Measurements from ENCODE around the gene XRN1. TPM values are rescaled to one million over a fixed set of nuclear protein-coding genes. Genes with fewer than 3 reads are reported as not detected.
"Not testable (repeated sequence)": the region's sequence is repeated elsewhere in the genome, so short reads cannot be mapped to it uniquely, and the experiment has no call there.

Gene XRN1
- total and polyA plus RNA-seq, 10 of the 15 experiments (the other 5 are each of a cell fraction or from before 2014, with no cell fraction given): 1.7 to 38.8 (median 15.5) TPM

- ChIA-PET POLR2A (interaction anchor here (0.6 kb wide), 1 partner anchor 365 kb away, joined by 5 read pairs; no protein-coding TSS in a partner anchor), CTCF (no interaction called here), SMC1A (ENCODE audit: uncharacterized antibody, unreplicated experiment) (no interaction called here), RAD21 (ENCODE audit: unreplicated experiment) (no interaction called here)
- FAIRE-seq: no peak
- ATAC-seq: no peak
- Histone ChIP-seq H3K27ac (ENCODE audit: control insufficient read depth, insufficient read depth) (no peak overlapping the region), H3K4me3 (no peak overlapping the region), H4K20me1 (ENCODE audit: control insufficient read depth, insufficient read depth) (no peaks in the 10 kb centered on the region), H3K4me1 (ENCODE audit: control insufficient read depth, insufficient read depth, low read length) (no peaks in the 10 kb centered on the region), H2AFZ (ENCODE audit: control insufficient read depth, low read depth, low read length) (no peak overlapping the region), H3K9me3 (replicated peaks; ENCODE audit: control insufficient read depth, insufficient read depth, low read length) (no peaks in the 10 kb centered on the region), H3K79me2 (ENCODE audit: control insufficient read depth, insufficient read depth, low read length) (no peaks in the 10 kb centered on the region), H3K27me3 (replicated peaks in 1 of 2; ENCODE audit: control insufficient read depth in 2 of 2, insufficient read depth in 2 of 2, low read length in 1 of 2) (no peaks in the 10 kb centered on the region), H3K36me3 (ENCODE audit: control insufficient read depth in 2 of 2, insufficient read depth in 2 of 2, low read length in 1 of 2) (peaks cover 3 to 15% of the 10 kb centered on the region in 2 experiments; a peak in 2 of 4 replicates), H3K9ac (ENCODE audit: control insufficient read depth, insufficient read depth, low read length) (no peak overlapping the region), H3K4me2 (ENCODE audit: control insufficient read depth, insufficient read depth) (no peak overlapping the region)
- TF ChIP-seq KLF5 (IDR thresholded peaks at IDR 0.05; ENCODE audit: partially characterized antibody) (no peak), MEF2A (IDR thresholded peaks at IDR 0.05; ENCODE audit: insufficient read depth, low read depth, low read length) (no peak), MYC (IDR thresholded peaks at IDR 0.05; ENCODE audit: insufficient read depth, insufficient read length, insufficient replicate concordance, low read length, severe bottlenecking) (no peak), IKZF2 (IDR thresholded peaks at IDR 0.05) (no peak), TARDBP (IDR thresholded peaks at IDR 0.05; ENCODE audit: borderline replicate concordance) (no peak), FOXK2 (IDR thresholded peaks at IDR 0.05) (no peak), FOXM1 (IDR thresholded peaks at IDR 0.05; ENCODE audit: low read depth, low read length) (no peak)
- in situ Hi-C loops (cut with MboI): no loop called here
- intact Hi-C loops (cut with micrococcal nuclease; ENCODE audit: unreplicated experiment): no loop called here
- no peak for DNase-seq (ENCODE audit: low read depth, low spot score)
- no TSS peak for BruUV-seq (replicated peaks)
- WGBS (ENCODE audit: insufficient coverage, insufficient replicate concordance, low lambda C conversion rate, missing lambda C conversion rate): 98% methylated on average over 3 of the region's 3 CpGs
These were observed 73.2 kb downstream of the XRN1 start for GRCh38 chr3:142374687-142375086.

GRCh38 chr3:142369576-142369975 lies 78.3 kb downstream of the XRN1 start:
- H3K36me3 ChIP-seq (ENCODE audit: control insufficient read depth in 2 of 2, insufficient read depth in 2 of 2, low read length in 1 of 2): peaks cover 0 to 24% of the 10 kb centered on the region in 2 experiments; a peak in 1 of 4 replicates
- H2AFZ ChIP-seq (ENCODE audit: control insufficient read depth, low read depth, low read length); RAD21 ChIA-PET (ENCODE audit: unreplicated experiment); H3K4me1 ChIP-seq (ENCODE audit: control insufficient read depth, insufficient read depth, low read length); BruUV-seq (replicated peaks); H4K20me1 ChIP-seq (ENCODE audit: control insufficient read depth, insufficient read depth); H3K9me3 ChIP-seq (replicated peaks; ENCODE audit: control insufficient read depth, insufficient read depth, low read length); intact Hi-C loops (cut with micrococcal nuclease; ENCODE audit: unreplicated experiment); H3K4me3 ChIP-seq; POLR2A ChIA-PET; H3K4me2 ChIP-seq (ENCODE audit: control insufficient read depth, insufficient read depth); SMC1A ChIA-PET (ENCODE audit: uncharacterized antibody, unreplicated experiment); ATAC-seq; H3K79me2 ChIP-seq (ENCODE audit: control insufficient read depth, insufficient read depth, low read length); FAIRE-seq; H3K27ac ChIP-seq (ENCODE audit: control insufficient read depth, insufficient read depth); CTCF ChIA-PET; H3K9ac ChIP-seq (ENCODE audit: control insufficient read depth, insufficient read depth, low read length); in situ Hi-C loops (cut with MboI); H3K27me3 ChIP-seq (replicated peaks in 1 of 2; ENCODE audit: control insufficient read depth in 2 of 2, insufficient read depth in 2 of 2, low read length in 1 of 2); DNase-seq (ENCODE audit: low read depth, low spot score): not testable (repeated sequence)
- 98% methylated on average over 5 of the region's 6 CpGs for WGBS (ENCODE audit: insufficient coverage, insufficient replicate concordance, low lambda C conversion rate, missing lambda C conversion rate)
